Keratinocyte (primary cell): ENCODE data around the gene KLHL29.

Source experiments
- CTCF ChIP-seq, 3 experiments: IDR thresholded peaks in 1 of 3; conservative IDR thresholded peaks in 1 of 3; optimal IDR thresholded peaks in 1 of 3; 2 replicates in 2 of 3; 3 replicates in 1 of 3; pipeline versions ENCODE3 to v1.5.1; 2011; ENCODE audit warnings: low read length in 3 of 3, mild to moderate bottlenecking in 3 of 3, moderate library complexity in 2 of 3, control low read depth in 1 of 3, inconsistent platforms in 1 of 3; ENCODE audit not compliant: insufficient read depth in 2 of 3; ENCODE audit errors: extremely low read depth in 1 of 3
- EZH2 ChIP-seq: IDR thresholded peaks from one replicate; pipeline ENCODE4 v1.6.1; 2012; ENCODE audit warnings: inconsistent platforms, mild to moderate bottlenecking, low read length, moderate library complexity

GRCh38 chr2:23483791-23484190 lies 98.8 kb downstream of the KLHL29 start:
- TF ChIP-seq CTCF (optimal IDR thresholded peaks at IDR 0.05 in 1 of 3, IDR thresholded peaks at IDR 0.05 in 1 of 3, conservative IDR thresholded peaks at IDR 0.05 in 1 of 3; ENCODE audit: extremely low read depth in 1 of 3, insufficient read depth in 2 of 3, low read length in 3 of 3) (no peak), EZH2 (no peak)
